NCI-H774 (cell line): ENCODE results near the gene PAM.

Source experiments
- DNase-seq: peaks from one replicate; lab custom pipeline; 2025; lab: John Stamatoyannopoulos, UW

The PAM gene

DNA sequence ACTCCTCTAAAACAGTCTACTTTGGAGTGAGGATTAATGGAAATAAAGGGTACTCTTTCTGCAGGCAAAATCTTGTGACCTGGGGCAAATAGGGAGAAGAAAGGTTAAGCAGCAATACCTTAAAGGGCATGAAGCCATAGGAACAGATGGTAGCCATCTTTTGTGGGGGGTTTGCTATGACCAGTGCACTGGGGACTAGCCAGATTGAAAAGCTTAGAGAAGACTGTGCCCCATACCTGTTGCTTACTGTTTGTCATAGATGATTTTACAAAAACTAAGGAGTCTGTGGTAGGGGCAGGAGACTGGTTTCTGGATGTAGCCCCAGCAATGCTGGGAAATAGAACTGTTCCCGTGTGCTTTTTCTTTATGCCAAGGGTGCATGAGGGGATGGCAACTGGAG is 58.6 kb downstream of the PAM start:
- no peak for DNase-seq

DNA sequence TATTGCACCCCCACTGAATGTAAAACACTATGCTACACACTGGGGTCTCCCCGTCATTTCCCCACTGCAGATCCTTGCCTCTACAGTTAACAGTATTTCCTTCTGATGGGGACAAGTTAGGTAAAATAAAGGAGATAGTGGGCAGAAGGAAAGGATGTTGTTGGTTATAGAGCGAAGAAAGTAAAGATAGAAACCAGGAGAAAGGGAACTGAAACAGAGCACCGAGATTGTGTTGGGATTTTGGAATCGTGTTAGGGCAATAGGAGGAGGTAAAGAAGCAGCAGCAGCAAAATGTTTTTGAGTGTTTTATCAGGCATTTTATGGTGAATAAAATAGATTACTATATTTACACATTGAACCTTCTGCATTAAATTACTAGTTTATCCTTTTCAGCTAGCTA is 60.0 kb downstream of the PAM start:
- DNase-seq: no peak

DNA sequence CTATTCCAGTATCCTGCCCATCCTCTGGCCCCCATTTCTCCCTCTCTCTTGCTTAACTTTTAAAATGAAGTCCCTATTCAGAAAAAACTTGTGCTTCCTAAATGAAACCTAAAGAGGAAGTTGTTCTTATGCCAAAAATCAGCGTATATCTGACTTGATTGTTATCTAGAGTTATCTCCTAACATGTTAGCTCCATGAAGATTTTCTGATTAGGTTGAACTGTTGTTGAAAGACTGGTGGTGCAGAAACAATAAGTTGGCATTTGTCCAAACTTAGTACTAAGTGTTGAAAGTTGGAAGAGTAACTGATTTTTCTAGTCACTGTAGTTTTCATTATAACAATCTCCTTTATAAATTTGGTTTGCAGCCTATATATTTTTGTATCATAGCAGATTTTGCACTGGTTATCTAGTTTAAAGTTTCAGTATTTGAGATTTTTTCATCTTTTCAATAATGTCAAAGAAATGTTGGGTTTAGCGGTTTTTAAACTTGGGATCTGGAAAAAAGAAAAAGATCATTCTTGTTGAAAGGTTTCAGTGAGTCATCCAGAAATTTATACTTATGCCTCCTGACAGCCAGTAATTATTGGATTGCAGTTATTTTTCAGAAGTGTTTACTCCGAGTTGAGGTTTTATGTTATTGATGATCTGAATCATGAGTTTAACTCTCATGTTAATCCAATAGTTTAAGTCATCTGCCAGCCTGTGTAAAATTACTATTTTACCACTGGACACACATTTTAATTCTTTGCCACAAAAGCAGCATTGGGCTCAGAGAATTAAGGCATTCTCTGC is 60.6 kb downstream of the PAM start:
- DNase-seq: no peak

DNA sequence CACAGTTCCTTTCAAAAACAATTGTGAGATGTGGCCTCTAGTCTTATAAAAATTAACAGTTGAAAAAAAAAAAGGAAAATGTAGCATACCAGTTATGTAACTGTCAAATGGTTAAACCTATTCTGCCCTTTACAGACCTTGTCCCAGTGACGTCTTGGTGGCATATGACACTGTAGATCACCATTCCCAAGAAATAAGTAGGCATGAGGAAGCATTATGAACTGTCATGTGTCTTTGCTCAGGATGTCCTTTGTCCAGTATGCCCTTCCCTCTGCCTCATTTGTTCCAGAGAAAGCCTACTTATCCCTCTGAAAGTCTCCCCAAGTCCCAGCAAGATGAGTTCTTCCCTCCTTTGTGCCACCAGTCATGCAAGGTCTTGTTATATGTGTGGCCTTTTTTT is 63.2 kb downstream of the PAM start:
- no peak for DNase-seq

GRCh38 chr5:102818934-102819333 is 63.8 kb downstream of the PAM start:
- no peak for DNase-seq

GRCh38 chr5:102819634-102820033 is 64.5 kb downstream of the PAM start:
- DNase-seq: no peak

GRCh38 chr5:102823441-102823874 is 68.4 kb downstream of the PAM start:
- DNase-seq: no peak

GRCh38 chr5:102826629-102827028 is 71.5 kb downstream of the PAM start:
- DNase-seq: no peak

- no peak for DNase-seq
Measured at GRCh38 chr5:102830241-102830640, 75.1 kb downstream of the PAM start.

GRCh38 chr5:102832445-102832844 is 77.3 kb downstream of the PAM start:
- DNase-seq: no peak

GRCh38 chr5:102833146-102833545 is 78.0 kb downstream of the PAM start:
- DNase-seq: no peak

GRCh38 chr5:102834438-102834964 is 79.4 kb downstream of the PAM start:
- DNase-seq: no peak

- no peak for DNase-seq
Measured at GRCh38 chr5:102835717-102836116, 80.6 kb downstream of the PAM start.

- DNase-seq: no peak
Measured at GRCh38 chr5:102841021-102841420, 85.9 kb downstream of the PAM start.

- no peak for DNase-seq
Measured at GRCh38 chr5:102843997-102844396, 88.9 kb downstream of the PAM start.

DNA sequence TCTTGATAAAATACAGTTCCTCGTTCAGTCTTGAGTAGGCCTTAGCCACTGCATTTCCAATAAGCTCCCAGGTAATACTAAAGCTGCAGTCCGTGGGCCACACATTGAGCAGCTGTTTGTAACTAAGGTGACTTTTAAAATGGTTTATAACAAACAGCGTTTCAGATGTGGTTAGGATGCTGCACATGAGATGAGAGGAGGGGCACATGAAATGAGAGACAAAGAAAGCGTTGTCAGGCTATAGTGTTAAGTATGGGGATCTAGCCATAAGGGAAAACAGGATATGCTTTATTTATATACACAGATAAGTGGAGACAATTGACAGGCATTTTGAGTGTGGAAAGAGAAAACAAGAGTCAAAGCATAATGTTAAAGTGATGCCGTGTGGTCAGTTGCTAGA is 89.9 kb downstream of the PAM start:
- no peak for DNase-seq

DNA sequence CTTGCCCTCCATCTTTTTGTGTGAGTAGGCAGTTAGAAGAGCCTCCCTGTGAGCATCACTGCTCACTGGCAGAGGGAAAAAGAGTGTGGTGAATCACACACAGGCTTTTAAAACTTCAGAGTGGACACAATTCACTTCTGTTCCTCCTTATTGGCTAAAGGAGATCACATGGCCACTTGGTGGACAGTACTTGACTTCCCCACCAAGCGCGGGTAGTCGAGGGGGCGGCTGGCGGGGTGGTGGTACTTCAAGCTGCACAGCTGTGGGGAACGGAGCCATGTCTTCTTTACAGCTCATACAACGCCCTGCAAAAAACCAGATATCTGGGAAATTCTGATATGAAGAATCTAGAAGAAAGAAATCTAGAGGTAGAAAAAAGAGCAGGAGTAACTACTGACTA is 95.4 kb downstream of the PAM start:
- DNase-seq: no peak

- no peak for DNase-seq
Measured at GRCh38 chr5:102853680-102854079, 98.6 kb downstream of the PAM start.

DNA sequence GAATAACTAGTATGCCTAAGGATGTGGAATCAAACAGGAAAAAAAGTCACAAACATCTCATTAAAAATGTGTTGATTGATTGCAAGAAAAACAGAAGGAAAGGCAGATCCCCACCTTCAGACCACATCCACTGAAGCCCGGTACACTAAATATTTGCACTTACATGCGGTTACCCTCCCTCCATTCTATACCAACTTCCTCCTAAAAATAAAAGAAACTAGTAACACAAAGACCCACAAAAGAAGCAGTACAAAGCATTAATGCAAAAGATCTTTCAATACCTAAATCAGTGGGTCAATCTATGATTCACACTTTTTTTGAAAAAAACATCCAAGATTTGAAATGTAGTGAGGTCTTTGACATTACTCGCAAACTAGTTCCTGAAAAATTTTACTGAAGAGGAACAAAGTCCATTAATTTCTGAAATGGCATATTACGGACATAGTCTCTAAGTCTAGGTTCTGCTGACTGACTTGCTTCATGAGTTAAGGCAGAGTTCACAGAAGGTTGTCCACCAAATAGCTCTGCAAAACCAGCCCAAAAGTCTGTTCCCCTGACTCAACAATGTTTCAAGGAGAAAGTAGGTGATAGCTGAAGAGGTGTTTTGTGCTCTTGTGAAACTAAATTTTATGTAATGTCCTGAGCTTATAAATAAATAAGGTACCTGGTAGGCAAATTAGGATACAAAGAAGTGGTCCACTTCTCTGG is 100.7 kb downstream of the PAM start:
- no peak for DNase-seq

GRCh38 chr5:102856389-102856777 is 101.3 kb downstream of the PAM start:
- no peak for DNase-seq

- no peak for DNase-seq
Measured at GRCh38 chr5:102857076-102857818, 102.1 kb downstream of the PAM start.

DNA sequence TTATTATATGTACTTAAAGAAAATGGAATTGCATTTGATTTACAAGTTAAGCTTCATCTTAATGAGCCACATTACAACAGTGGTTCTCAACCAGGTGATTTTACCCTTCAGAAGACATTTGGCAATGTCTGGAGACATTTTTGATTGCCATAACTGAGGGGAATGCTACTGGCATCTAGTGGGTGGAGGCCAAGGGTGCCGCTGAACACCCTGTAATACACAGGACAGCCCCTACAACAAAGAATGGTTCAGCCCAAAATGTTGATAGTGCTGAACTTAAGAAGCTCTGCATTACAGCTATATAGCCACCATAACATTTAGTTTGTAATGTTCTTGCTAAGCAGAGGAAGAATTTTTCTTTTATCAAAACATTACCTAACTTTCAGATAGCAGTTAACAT is 103.1 kb downstream of the PAM start:
- DNase-seq: no peak

DNA sequence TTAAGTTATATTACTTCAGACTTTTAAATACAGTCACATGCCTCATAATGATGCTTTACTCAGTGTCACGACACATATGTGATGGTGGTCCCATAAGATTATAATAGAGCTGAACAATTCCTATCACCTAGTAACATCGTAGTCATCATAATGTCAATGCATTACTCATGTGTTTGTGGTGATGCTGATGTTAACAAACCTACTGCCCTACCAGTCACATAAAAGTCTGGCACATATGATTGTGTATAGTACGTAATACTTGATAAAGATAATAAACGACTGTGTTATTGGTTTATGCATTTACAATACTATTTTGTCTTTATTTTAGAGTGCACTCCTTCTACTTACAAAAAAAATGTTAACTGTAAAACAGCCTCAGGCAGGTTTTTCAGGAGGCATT is 103.7 kb downstream of the PAM start:
- DNase-seq: no peak
